HG03575 (cell line): ENCODE results near the gene CFAP92.
"Not testable (repeated sequence)": the region's sequence is repeated elsewhere in the genome, so short reads cannot be mapped to it uniquely, and the experiment has no call there.

ENCODE experiments used
- ATAC-seq: cut with Tn5 transposase; IDR thresholded peaks from one replicate; pipeline ENCODE4 v1.9.1; 2021; ENCODE audit not compliant: unreplicated experiment, insufficient number of reproducible peaks, low FRiP score; ENCODE audit errors: extremely low read depth

The CFAP92 gene

DNA sequence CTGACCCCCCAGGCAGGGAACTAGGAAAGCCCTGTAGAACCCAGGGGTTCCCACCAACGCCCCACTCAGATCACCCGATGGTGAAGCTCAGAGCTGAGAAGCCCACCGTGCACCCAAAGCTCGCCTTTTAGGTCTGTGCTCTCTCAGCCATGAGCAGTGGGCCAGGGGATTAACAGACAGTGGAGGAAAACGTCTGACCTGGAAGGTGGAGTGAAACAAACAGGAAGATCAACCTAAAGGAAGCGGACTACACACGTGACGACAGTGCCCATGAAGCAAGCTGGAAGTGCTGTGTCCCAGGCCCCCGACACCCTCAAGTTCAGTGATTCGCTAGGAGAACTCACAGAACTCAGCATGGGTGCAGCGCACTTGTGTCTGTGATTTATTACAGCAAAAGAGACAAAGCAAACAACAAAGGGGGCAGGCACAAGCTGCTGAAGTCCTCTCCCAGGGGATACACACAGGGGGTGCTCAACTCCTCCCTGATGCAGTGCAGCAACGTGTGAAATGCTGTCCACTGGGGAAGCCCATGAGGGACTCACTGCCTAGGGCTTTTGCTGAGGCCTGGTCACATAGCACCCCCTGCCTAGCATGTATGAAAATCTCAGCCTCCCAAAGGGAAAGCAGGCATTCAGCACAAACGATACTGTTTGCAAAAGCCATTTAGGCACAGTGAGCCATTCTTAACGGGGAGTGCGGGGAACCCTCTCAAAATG, 43.5 kb downstream of the CFAP92 start:
- ATAC-seq = no peak

GRCh38 chr3:128949158-128949557, 44.7 kb downstream of the CFAP92 start:
- no peak for ATAC-seq

GRCh38 chr3:128946411-128946810, 47.5 kb downstream of the CFAP92 start:
- ATAC-seq = no peak

DNA sequence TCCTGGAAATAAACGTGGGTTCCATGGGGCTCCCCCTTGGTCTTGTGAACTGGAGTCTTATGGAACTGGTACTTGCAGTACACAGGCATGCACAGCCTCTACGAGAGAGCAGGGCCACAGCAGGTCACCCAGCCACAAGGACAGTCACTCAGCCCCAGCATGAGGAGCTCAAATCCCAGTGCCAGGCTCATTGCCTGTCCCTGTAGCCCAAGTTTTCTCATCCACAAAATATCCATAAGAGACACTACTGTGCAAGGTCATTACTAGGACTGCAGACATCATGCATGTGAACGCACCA, 48.0 kb downstream of the CFAP92 start:
- ATAC-seq = no peak

DNA sequence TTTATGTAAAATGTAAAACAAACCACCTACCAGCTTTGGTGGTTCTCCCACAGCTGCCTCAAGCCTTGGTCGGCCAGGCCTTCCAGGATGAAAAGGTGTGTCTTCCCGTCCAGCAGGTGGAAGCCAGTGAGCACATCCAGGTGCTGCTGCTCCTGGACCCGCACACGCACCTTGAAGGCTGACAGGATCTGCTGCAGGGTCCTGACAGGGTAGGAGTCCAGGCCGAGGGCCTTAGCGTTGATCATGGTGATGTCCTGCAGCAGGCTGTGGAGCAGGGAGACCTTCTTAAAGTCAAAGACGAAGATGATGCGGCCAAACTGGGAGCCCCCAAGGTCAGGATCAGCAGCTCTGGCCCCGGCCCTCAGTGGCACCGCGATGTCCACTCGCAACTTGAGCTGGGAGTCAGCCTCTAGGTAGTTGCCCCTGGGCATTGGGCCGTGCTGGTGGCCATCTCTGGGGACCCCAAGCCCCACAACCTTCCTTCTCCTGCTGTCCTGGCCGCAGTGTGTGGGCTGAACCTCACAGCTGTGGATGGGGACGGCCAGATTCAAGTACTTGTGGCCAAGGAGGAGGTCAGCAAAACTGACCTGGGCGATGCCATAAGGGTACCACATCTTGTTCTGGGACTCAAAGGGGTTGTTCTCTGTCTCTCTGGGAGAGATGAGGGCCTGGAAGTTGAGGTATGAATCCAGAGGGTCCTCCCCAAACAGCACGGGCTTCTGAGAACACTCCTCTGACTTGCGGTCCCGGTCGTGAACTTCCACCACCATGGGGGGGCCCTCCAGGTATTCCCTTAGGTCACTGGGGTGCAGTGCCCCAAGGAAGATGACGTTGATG, 48.6 kb downstream of the CFAP92 start:
- no peak for ATAC-seq

DNA sequence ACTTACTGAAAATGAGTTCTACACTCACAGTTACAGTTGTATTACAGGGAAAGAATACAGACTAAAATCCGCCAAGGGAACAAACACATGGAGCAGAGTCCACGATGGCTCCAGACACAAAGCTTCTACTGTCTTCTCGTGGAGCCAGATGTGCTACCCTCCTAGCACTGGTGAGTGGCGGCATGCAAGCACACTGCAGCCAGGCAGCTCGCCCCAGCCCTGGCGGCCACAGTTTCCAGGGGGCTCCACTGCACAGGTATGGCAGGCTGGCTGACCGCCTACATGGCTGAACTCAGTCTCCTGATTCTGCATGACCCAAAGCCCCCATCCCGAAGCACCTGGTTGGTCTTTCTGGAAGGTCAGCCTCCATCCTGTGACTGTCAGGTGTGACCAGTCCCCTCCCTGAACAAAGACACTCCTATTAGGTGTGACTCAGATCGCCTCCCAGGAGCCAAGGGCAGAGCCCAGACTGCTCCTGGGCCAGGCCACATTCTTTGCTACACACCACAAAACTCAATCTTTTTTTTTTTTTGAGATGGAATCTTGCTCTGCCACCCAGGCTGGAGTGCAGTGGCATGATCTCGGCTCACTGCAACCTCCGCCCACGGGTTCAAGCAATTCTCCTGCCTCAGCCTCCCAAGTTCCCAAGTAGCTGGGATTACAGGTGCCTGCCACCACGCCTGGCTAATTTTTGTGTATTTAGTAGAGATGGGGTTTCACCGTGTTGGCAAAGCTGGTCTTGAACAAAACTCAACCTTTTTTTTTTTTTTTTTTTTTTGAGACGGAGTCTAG, 51.5 kb downstream of the CFAP92 start:
- ATAC-seq = no peak

DNA sequence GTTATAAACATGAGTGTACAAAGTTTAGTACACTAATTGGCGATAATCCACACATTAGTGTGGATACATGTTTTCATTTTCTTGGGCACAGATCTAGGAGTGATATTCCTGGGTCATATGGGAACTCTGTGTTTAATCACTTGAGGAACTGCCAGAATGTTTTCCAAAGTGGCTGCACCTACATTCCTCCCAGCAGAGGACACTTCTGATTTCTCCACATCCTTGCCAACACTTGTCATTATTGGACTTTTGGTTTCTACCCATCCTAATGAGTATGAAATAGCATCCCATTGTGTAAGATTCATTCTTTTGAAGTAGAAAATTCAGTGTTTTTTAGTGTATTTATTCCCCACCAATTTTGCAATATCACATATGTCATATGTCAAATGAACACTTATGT, 53.6 kb downstream of the CFAP92 start:
- ATAC-seq = no peak

GRCh38 chr3:128936341-128936740, 57.5 kb downstream of the CFAP92 start:
- no peak for ATAC-seq

GRCh38 chr3:128935922-128936321, 58.0 kb downstream of the CFAP92 start:
- no peak for ATAC-seq

GRCh38 chr3:128933922-128934253, 60.0 kb downstream of the CFAP92 start:
- ATAC-seq = no peak

DNA sequence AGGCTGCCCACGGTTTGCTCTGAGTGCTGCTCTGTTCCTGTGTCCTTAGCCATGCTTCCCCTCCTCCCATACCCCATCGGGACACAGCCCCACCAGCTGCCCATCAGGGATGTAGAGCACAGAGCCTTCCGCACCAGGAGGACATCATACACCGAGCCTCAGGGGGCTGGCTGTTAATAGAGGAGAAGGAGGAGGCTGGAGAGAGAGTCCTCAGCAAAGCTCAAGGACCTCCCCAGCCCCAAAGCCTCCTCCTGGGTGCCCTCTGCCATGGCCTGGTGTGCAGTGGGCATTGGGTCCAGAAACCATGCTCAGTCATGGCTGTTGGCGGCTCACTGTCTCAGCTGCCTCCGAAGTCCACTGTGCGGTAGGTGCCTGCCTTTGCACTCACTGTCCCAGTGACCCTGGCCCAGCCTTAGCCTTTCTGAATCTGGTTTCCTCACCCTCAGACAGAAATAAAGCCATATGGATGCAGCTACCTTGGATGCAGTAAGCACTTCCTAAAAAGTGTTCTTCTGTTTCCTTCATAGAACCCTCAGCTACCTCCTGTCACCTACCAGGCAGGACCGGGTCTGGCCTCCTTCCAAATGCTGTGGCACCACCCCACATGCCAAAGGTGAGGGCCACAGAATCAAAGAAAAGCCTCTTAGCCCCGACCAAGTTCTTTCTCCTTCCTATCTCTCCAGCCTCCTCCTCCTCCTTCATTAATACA, 60.5 kb downstream of the CFAP92 start:
- ATAC-seq = no peak

- no peak for ATAC-seq
Observed at GRCh38 chr3:128932516-128933212, 61.2 kb downstream of the CFAP92 start.

DNA sequence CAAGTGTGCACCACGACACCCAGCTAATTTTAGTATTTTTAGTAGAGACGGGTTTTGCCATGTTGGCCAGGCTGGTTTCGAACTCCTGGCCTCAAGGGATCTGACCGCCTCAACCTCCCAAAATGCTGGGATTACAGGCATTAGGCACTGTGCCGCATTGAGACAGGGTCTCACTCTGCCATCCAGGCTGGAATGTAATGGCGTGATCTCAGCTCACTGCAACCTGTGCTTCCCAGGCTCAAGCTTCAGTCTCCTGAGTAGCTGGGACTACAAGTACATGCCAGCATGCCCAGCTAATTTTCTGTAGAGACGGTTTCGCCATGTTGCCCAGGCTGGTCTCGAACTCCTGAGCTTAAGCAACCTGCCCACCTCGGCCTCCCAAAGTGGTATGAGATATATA, 62.8 kb downstream of the CFAP92 start:
- no peak for ATAC-seq

DNA sequence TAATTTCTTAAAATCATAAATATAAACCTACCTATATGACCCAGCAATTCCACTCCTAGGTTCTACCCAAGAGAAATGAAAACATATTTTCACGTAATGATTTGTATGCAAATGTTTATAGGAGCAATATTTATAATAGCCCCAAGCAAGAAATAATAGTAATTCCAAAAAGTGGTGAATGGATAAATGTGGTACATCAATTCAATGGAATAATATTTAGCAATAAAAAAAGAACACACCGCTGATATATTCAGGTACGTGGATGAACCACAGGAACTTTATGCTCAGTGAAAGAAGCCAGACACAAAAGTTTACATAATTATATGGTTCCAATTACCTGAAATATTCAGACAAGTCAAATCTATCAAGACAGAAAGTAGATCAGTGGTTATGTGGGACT, 64.5 kb downstream of the CFAP92 start:
- no peak for ATAC-seq

GRCh38 chr3:128923986-128924385, 69.9 kb downstream of the CFAP92 start:
- not testable (repeated sequence) for ATAC-seq

DNA sequence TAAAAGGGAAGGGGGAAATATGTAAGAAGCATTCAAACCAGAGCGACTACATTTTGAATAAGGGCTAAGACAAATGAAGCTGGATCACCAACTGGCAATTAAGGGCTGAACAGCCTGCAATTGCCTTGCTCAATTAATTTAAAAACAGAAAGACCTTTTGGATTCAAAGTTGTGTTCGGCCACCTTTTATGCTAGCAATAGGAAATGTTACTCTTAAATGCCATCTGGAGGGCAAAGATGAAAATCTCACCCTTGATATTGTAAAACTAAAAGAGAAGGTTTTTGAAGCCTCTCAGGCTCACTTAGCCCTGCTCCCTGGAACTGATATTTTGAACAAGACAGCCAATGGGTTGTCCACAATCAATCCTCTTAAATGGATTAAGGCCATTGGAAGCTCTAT, 70.3 kb downstream of the CFAP92 start:
- ATAC-seq = no peak

- ATAC-seq = no peak
Observed at GRCh38 chr3:128922804-128923459, 70.9 kb downstream of the CFAP92 start.

GRCh38 chr3:128919988-128920387, 73.9 kb downstream of the CFAP92 start:
- ATAC-seq = no peak
